Loucy (cell line): ENCODE measurements around the gene POMT1.

Source experiments
- H2AFZ ChIP-seq: fragments of 200-600 bp; sonication (generic); 2 replicates; pipeline ENCODE4 v1.6.0; 2016; ENCODE audit warnings: antibody characterized with exemption, mild to moderate bottlenecking, low read length, moderate library complexity
- H3F3A ChIP-seq: fragments of 200-600 bp; 2 replicates; pipeline ENCODE4 v1.6.0; 2016; ENCODE audit warnings: antibody characterized with exemption, low read depth, mild to moderate bottlenecking
- H3K27me3 ChIP-seq: fragments of 200-600 bp; sonication (generic); 2 replicates; pipeline ENCODE4 v1.6.1; 2014; ENCODE audit warnings: low read length, mild to moderate bottlenecking; ENCODE audit not compliant: insufficient read depth, poor library complexity, severe bottlenecking
- H3K36me3 ChIP-seq: fragments of 200-600 bp; sonication (generic); 2 replicates; pipeline ENCODE4 v1.6.1; 2016; ENCODE audit warnings: low read length; ENCODE audit not compliant: insufficient read depth
- H3K4me1 ChIP-seq: fragments of 200-600 bp; sonication (generic); 2 replicates; pipeline ENCODE4 v1.5.1; 2014; ENCODE audit warnings: low read length, mild to moderate bottlenecking; ENCODE audit not compliant: insufficient read depth, poor library complexity, severe bottlenecking
- H3K4me2 ChIP-seq: fragments of 200-600 bp; sonication (generic); 2 replicates; pipeline ENCODE4 v1.6.0; 2014; ENCODE audit warnings: antibody characterized with exemption, low read length, low read depth, mild to moderate bottlenecking; ENCODE audit not compliant: poor library complexity, severe bottlenecking
- H3K4me3 ChIP-seq: fragments of 200-600 bp; sonication (generic); 2 replicates; pipeline ENCODE4 v1.5.1; 2014; ENCODE audit warnings: low read length, mild to moderate bottlenecking, mixed read lengths; ENCODE audit not compliant: poor library complexity, severe bottlenecking
- H3K79me2 ChIP-seq: fragments of 200-600 bp; sonication (generic); 2 replicates; pipeline ENCODE4 v1.6.1; 2014; ENCODE audit warnings: low read length; ENCODE audit not compliant: insufficient read depth
- H3K9ac ChIP-seq: fragments of 200-600 bp; sonication (generic); 2 replicates; pipeline ENCODE4 v1.6.0; 2014; ENCODE audit warnings: mild to moderate bottlenecking, low read depth, low read length, moderate library complexity; ENCODE audit not compliant: poor library complexity, severe bottlenecking
- H3K9me2 ChIP-seq: fragments of 200-600 bp; sonication (generic); replicated peaks from 2 replicates; pipeline ENCODE4 v1.6.1; 2016; ENCODE audit warnings: low read depth, low read length, mixed read lengths
- H3K9me3 ChIP-seq: fragments of 200-600 bp; sonication (generic); 2 replicates; pipeline ENCODE4 v1.6.1; 2014; ENCODE audit warnings: mild to moderate bottlenecking, antibody characterized with exemption, low read length, low read depth; ENCODE audit not compliant: insufficient read depth
- H4K20me1 ChIP-seq: fragments of 200-600 bp; sonication (generic); 2 replicates; pipeline ENCODE4 v1.6.0; 2014; ENCODE audit warnings: antibody characterized with exemption, low read length, mild to moderate bottlenecking; ENCODE audit not compliant: insufficient read depth, poor library complexity, severe bottlenecking
- CTCF ChIP-seq: fragments of 200-600 bp; sonication (generic); conservative IDR thresholded peaks from 2 replicates; pipeline ENCODE4 v1.5.1; 2014; ENCODE audit warnings: mild to moderate bottlenecking, antibody characterized with exemption, low read length
- EZH2phosphoT487 ChIP-seq: fragments of 200-600 bp; IDR thresholded peaks from 2 replicates; pipeline ENCODE4 v1.6.1; 2018; ENCODE audit warnings: antibody characterized with exemption, mild to moderate bottlenecking, moderate library complexity, borderline replicate concordance

Gene POMT1

GRCh38 chr9:131490514-131490913 is 12.2 kb upstream of the POMT1 start:
- Histone ChIP-seq H3K9ac (no peak overlapping the region), H3K4me1 (no peaks in the 10 kb centered on the region), H3K9me3 (no peaks in the 10 kb centered on the region), H3F3A (no peaks in the 10 kb centered on the region), H4K20me1 (peaks cover 2% of the 10 kb centered on the region), H3K36me3 (peaks cover 100% of the 10 kb centered on the region), H3K27me3 (no peaks in the 10 kb centered on the region), H3K4me2 (no peak overlapping the region), H3K9me2 (no peaks in the 10 kb centered on the region), H2AFZ (no peak overlapping the region), H3K79me2 (no peaks in the 10 kb centered on the region), H3K4me3 (no peak overlapping the region)
- TF ChIP-seq EZH2phosphoT487: no peak

GRCh38 chr9:131491001-131491710 is 11.6 kb upstream of the POMT1 start:
- H4K20me1 ChIP-seq: peaks cover 2% of the 10 kb centered on the region
- peaks cover 100% of the 10 kb centered on the region for H3K36me3 ChIP-seq
- no peak overlapping the region for H3K9ac ChIP-seq
- H3F3A ChIP-seq: no peaks in the 10 kb centered on the region
- H3K4me1 ChIP-seq: no peaks in the 10 kb centered on the region
- no peaks in the 10 kb centered on the region for H3K79me2 ChIP-seq
- no peak overlapping the region for H2AFZ ChIP-seq
- TF ChIP-seq EZH2phosphoT487: no peak
- no peak for TF ChIP-seq CTCF
- no peak overlapping the region for H3K4me3 ChIP-seq
- no peak overlapping the region for H3K4me2 ChIP-seq
- H3K9me3 ChIP-seq: no peaks in the 10 kb centered on the region
- H3K9me2 ChIP-seq: no peaks in the 10 kb centered on the region
- H3K27me3 ChIP-seq: no peaks in the 10 kb centered on the region

DNA sequence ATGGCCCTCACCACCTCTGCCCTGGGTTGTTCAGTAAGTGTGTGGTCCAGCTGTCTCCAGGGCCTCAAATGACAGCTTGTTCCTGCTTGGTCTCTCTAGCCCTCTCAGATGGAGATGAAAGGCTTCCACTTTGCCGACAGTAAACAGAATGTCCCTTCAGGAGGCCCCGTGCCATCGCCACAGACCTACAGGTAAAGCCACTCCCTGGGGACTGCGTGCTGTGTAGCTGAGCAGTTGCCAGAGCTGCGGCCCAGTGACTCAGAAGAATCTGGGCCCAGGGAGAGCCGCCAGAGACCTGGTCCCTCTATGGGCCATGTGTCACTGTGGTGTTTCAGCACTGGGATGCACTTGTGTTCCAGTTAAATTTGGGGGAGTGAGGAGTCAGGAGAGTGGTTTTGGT is 10.6 kb upstream of the POMT1 start:
- no peak overlapping the region for H3K4me2 ChIP-seq
- no peaks in the 10 kb centered on the region for H3F3A ChIP-seq
- no peak overlapping the region for H3K9ac ChIP-seq
- H2AFZ ChIP-seq: no peak overlapping the region
- H3K4me3 ChIP-seq: no peak overlapping the region
- no peaks in the 10 kb centered on the region for H3K4me1 ChIP-seq
- no peaks in the 10 kb centered on the region for H3K9me3 ChIP-seq
- H3K9me2 ChIP-seq: no peaks in the 10 kb centered on the region
- TF ChIP-seq EZH2phosphoT487 (no peak), CTCF (no peak)
- H3K79me2 ChIP-seq: no peaks in the 10 kb centered on the region
- peaks cover 100% of the 10 kb centered on the region for H3K36me3 ChIP-seq
- H3K27me3 ChIP-seq: no peaks in the 10 kb centered on the region
- H4K20me1 ChIP-seq: peaks cover 2% of the 10 kb centered on the region

DNA sequence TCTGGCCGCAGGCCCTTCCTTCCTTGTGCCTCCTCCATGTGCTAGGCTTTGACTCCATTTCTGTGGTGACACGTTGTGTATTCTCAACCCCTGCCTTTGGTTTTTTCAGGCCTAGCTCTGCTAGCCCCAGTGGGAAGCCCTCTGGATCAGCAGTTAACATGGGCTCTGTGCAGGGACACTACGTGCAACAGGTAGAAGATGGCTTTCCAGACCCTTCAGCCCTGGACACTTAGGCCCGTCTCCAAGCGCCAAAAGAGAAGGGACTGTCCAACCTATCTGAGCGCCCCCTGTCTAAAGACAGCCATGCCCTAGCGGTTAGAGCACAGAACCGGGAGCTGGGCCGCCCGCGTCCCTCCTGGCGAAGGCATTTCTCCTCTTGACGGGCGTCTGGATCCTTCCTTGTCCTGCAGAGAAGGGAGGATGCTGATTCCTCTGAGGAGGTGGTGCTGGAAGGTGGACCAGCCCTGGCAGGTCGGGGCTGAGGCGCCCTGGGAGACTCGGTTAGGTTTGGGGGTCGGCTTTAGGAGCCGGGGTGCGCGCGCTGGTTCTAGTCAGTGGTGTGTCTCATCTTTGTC is 8.3 kb upstream of the POMT1 start:
- H3K9me2 ChIP-seq: no peaks in the 10 kb centered on the region
- no peak overlapping the region for H3K9ac ChIP-seq
- H3K9me3 ChIP-seq: no peaks in the 10 kb centered on the region
- H3K4me2 ChIP-seq: no peak overlapping the region
- H3K27me3 ChIP-seq: no peaks in the 10 kb centered on the region
- no peaks in the 10 kb centered on the region for H4K20me1 ChIP-seq
- H3K4me1 ChIP-seq: no peaks in the 10 kb centered on the region
- H3K36me3 ChIP-seq: peaks cover 100% of the 10 kb centered on the region
- H2AFZ ChIP-seq: no peak overlapping the region
- H3K79me2 ChIP-seq: no peaks in the 10 kb centered on the region
- H3F3A ChIP-seq: no peaks in the 10 kb centered on the region
- no peak overlapping the region for H3K4me3 ChIP-seq
- TF ChIP-seq CTCF (no peak), EZH2phosphoT487 (no peak)
